ENCODE data around the gene USHBP1. TPM values are rescaled to one million over a fixed set of nuclear protein-coding genes. Genes with fewer than 3 reads are reported as not detected.

The USHBP1 gene
- total and polyA plus RNA-seq, 2 of the 13 experiments (the other 11 are each of a cell fraction or from before 2014, with no cell fraction given), result 0.15 to 1.5 TPM

GRCh38 chr19:17266975-17267788 lies 2.6 kb upstream of the USHBP1 start, which contains the start of gene BABAM1 (continued):
- TF ChIP-seq UBTF (CRISPR knock-in tag; IDR thresholded peaks at IDR 0.05) (0 out of 2 replicates have a peak, but pooled peaks have one; percentile 25), ZNF772 (CRISPR knock-in tag; IDR thresholded peaks at IDR 0.05) (no peak), TERF1 (CRISPR knock-in tag; IDR thresholded peaks at IDR 0.05) (no peak), IKZF1 (IDR thresholded peaks at IDR 0.05) (no peak), PPARG (CRISPR knock-in tag; conservative IDR thresholded peaks at IDR 0.05) (no peak), ZNF431 (CRISPR knock-in tag; IDR thresholded peaks at IDR 0.05; ENCODE audit: borderline replicate concordance, low read depth) (no peak), KAT7 (CRISPR knock-in tag; IDR thresholded peaks at IDR 0.05; ENCODE audit: borderline replicate concordance) (peak; percentile 61; the same call in 1 of the 2 replicates), GTF3A (CRISPR knock-in tag; conservative IDR thresholded peaks at IDR 0.05) (no peak), ZNF335 (CRISPR knock-in tag; IDR thresholded peaks at IDR 0.05) (no peak), NFE2 (CRISPR knock-in tag; IDR thresholded peaks at IDR 0.05) (no peak), MED13 (CRISPR knock-in tag; IDR thresholded peaks at IDR 0.05) (no peak), ZFP36 (IDR thresholded peaks at IDR 0.05; ENCODE audit: borderline replicate concordance, low read depth, low read length, partially characterized antibody) (no peak), ZNF607 (CRISPR knock-in tag; IDR thresholded peaks at IDR 0.05; ENCODE audit: borderline replicate concordance) (0 out of 2 replicates have a peak, but pooled peaks have one; percentile 36), KDM3A (CRISPR knock-in tag; IDR thresholded peaks at IDR 0.05; ENCODE audit: low read depth) (no peak), MTERF4 (CRISPR knock-in tag; IDR thresholded peaks at IDR 0.05) (no peak), ELF1 (CRISPR knock-in tag; IDR thresholded peaks at IDR 0.05) (peak; percentile 92), ZNF331 (CRISPR knock-in tag; IDR thresholded peaks at IDR 0.05) (no peak; the same call in 1 of the 2 replicates), GTF2F1 (IDR thresholded peaks at IDR 0.05; ENCODE audit: low read length) (no peak), SNRNP70 (IDR thresholded peaks at IDR 0.05; ENCODE audit: low read depth, low read length) (no peak), ASH2L (IDR thresholded peaks at IDR 0.05; ENCODE audit: insufficient read length, low read depth, low read length) (no peak), ZNF644 (CRISPR knock-in tag; IDR thresholded peaks at IDR 0.05; ENCODE audit: low read depth) (no peak), ZNF768 (CRISPR knock-in tag; IDR thresholded peaks at IDR 0.05) (no peak), DMAP1 (CRISPR knock-in tag; IDR thresholded peaks at IDR 0.05) (no peak; the same call in 1 of the 2 replicates), ZBTB7B (CRISPR knock-in tag; IDR thresholded peaks at IDR 0.05) (no peak), MTF1 (CRISPR knock-in tag; IDR thresholded peaks at IDR 0.05) (no peak), POLR2G (IDR thresholded peaks at IDR 0.05; ENCODE audit: low read depth, low read length) (peak; percentile 89)
- TF ChIP-seq, protein P1, sequence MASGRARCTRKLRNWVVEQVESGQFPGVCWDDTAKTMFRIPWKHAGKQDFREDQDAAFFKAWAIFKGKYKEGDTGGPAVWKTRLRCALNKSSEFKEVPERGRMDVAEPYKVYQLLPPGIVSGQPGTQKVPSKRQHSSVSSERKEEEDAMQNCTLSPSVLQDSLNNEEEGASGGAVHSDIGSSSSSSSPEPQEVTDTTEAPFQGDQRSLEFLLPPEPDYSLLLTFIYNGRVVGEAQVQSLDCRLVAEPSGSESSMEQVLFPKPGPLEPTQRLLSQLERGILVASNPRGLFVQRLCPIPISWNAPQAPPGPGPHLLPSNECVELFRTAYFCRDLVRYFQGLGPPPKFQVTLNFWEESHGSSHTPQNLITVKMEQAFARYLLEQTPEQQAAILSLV (CRISPR knock-in tag; IDR thresholded peaks at IDR 0.05; ENCODE audit: borderline replicate concordance), result no peak

Data from HepG2 (cell line).